ENCODE results near the gene PNCK.
A peak's percentile ranks its signal among the peaks of the same experiment; 100 is the strongest.

DNA sequence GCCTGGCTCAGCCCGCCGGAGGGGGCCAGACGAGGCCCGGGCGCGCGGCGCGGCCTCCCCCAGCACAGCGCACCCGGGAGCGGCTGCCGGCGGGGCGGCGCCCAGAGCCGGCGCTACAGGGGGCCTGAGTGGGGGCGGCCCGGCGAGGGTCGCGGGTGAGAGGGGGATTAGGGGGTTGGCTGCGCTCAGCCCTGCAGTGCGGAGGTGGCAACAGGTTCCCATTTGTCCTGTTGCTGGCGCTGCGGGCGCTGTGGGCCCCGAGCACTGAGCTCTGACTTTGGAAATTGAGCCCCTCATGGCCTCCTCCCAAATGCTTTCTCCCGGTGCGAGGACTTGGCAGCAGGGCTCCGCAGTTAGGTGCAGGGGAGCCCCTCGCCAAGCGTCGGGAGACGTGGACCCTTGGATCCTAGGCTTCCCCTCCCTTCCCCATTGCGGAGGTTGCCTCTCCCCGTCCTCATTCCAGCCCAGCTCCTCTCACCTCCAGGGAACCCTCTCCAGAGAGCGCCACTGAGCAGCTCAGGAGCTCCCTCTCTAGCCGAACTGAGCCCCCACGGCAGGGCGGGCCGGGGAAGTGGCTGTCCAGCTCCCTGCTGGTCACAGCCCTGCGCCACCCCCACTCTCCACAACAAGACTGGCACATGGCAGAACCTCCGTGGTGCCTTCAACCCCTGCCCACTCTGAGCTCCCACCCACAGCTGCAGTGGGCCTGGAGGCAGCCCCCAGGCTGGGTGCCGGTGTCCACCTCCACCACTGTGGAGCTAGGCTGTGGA lies 29.1 kb downstream of the PNCK start:
- TF ChIP-seq YY1 (IDR thresholded peaks at IDR 0.05; ENCODE audit: insufficient read depth, insufficient replicate concordance, low read depth, low read length) (no peak), ZSCAN30 (CRISPR knock-in tag; IDR thresholded peaks at IDR 0.05) (no peak)
- TF ChIP-seq, protein P1, sequence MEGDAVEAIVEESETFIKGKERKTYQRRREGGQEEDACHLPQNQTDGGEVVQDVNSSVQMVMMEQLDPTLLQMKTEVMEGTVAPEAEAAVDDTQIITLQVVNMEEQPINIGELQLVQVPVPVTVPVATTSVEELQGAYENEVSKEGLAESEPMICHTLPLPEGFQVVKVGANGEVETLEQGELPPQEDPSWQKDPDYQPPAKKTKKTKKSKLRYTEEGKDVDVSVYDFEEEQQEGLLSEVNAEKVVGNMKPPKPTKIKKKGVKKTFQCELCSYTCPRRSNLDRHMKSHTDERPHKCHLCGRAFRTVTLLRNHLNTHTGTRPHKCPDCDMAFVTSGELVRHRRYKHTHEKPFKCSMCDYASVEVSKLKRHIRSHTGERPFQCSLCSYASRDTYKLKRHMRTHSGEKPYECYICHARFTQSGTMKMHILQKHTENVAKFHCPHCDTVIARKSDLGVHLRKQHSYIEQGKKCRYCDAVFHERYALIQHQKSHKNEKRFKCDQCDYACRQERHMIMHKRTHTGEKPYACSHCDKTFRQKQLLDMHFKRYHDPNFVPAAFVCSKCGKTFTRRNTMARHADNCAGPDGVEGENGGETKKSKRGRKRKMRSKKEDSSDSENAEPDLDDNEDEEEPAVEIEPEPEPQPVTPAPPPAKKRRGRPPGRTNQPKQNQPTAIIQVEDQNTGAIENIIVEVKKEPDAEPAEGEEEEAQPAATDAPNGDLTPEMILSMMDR (CRISPR knock-in tag; IDR thresholded peaks at IDR 0.05): peak; percentile 59

Data from HepG2 (cell line).